ENCODE measurements around the gene ACOT12.

DNA sequence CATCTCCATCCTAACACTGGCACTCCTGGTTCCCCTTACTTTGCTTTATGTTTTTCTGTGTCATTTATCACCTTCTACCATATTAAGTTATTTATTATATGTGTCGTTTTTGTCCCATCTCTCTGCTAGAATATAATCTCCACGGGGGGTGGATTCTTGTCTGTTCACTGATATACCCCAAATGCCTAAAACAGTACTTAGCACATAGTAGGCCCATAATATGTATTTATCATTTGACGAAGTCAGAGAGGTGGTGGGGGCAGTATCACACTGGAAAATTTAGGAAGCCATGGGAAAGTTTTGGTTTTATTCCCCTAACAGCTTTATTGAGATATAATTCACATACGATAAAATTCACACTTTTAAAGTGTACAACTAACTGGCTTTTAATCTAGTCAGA, 78.1 kb downstream of the ACOT12 start:
- TF ChIP-seq, protein P1, sequence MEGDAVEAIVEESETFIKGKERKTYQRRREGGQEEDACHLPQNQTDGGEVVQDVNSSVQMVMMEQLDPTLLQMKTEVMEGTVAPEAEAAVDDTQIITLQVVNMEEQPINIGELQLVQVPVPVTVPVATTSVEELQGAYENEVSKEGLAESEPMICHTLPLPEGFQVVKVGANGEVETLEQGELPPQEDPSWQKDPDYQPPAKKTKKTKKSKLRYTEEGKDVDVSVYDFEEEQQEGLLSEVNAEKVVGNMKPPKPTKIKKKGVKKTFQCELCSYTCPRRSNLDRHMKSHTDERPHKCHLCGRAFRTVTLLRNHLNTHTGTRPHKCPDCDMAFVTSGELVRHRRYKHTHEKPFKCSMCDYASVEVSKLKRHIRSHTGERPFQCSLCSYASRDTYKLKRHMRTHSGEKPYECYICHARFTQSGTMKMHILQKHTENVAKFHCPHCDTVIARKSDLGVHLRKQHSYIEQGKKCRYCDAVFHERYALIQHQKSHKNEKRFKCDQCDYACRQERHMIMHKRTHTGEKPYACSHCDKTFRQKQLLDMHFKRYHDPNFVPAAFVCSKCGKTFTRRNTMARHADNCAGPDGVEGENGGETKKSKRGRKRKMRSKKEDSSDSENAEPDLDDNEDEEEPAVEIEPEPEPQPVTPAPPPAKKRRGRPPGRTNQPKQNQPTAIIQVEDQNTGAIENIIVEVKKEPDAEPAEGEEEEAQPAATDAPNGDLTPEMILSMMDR (conservative IDR thresholded peaks at IDR 0.05 in 1 of 2, IDR thresholded peaks at IDR 0.05 in 1 of 2; ENCODE audit: low read depth in 1 of 2, low read length in 2 of 2): no peak
- TF ChIP-seq EZH2 (IDR thresholded peaks at IDR 0.05; ENCODE audit: low read length, missing control alignments): no peak

All from fibroblast of lung (primary cell).